ENCODE data around the gene AACS. TPM values are rescaled to one million over a fixed set of nuclear protein-coding genes. Genes with fewer than 3 reads are reported as not detected.

Gene AACS
- total RNA-seq, 1 experiment from 2014 or later = 54.0 TPM

DNA sequence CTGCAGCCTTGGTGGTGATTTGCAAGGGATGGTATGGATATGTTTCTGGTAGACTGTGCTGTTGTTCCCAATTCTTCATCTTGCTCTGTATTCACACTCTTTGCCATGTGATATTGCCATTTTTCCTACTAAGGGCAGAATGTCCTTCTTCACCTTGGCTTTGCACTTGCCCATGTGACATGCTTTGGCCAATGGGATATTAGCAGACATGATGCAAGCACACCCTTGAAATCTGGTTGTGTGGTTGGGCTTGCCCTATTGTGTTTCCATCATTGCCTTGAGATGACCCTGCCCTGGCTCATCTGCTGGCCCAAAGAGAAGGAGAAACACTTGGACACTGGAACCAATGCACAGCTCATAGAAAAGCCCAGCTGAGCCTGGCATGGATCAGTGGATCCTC, 110.3 kb downstream of the AACS start:
- H3K9me3 Mint-ChIP-seq = peaks cover 30% of the 10 kb centered on the region
- H3K27me3 Mint-ChIP-seq (ENCODE audit: low read depth) = peaks cover 16% of the 10 kb centered on the region
- ChIA-PET CTCF (no interaction called here), POLR2A (no interaction called here)
- no peak overlapping the region for H3K27ac Mint-ChIP-seq
- no peak overlapping the region for H3K4me3 Mint-ChIP-seq
- ATAC-seq (no peak), DNase-seq (ENCODE audit: low spot score) (no peak)
- TF ChIP-seq JUN (CRISPR knock-in tag; IDR thresholded peaks at IDR 0.05) = no peak
- TF ChIP-seq RELA (CRISPR knock-in tag; IDR thresholded peaks at IDR 0.05; ENCODE audit: borderline replicate concordance) = no peak
- TF ChIP-seq, protein P1, sequence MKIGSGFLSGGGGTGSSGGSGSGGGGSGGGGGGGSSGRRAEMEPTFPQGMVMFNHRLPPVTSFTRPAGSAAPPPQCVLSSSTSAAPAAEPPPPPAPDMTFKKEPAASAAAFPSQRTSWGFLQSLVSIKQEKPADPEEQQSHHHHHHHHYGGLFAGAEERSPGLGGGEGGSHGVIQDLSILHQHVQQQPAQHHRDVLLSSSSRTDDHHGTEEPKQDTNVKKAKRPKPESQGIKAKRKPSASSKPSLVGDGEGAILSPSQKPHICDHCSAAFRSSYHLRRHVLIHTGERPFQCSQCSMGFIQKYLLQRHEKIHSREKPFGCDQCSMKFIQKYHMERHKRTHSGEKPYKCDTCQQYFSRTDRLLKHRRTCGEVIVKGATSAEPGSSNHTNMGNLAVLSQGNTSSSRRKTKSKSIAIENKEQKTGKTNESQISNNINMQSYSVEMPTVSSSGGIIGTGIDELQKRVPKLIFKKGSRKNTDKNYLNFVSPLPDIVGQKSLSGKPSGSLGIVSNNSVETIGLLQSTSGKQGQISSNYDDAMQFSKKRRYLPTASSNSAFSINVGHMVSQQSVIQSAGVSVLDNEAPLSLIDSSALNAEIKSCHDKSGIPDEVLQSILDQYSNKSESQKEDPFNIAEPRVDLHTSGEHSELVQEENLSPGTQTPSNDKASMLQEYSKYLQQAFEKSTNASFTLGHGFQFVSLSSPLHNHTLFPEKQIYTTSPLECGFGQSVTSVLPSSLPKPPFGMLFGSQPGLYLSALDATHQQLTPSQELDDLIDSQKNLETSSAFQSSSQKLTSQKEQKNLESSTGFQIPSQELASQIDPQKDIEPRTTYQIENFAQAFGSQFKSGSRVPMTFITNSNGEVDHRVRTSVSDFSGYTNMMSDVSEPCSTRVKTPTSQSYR (CRISPR knock-in tag; IDR thresholded peaks at IDR 0.05) = no peak
- no peak for TF ChIP-seq NFE2L1 (CRISPR knock-in tag; IDR thresholded peaks at IDR 0.05)
- no peaks in the 10 kb centered on the region for H3K36me3 Mint-ChIP-seq
- H3K4me1 Mint-ChIP-seq = peaks cover 4% of the 10 kb centered on the region

DNA sequence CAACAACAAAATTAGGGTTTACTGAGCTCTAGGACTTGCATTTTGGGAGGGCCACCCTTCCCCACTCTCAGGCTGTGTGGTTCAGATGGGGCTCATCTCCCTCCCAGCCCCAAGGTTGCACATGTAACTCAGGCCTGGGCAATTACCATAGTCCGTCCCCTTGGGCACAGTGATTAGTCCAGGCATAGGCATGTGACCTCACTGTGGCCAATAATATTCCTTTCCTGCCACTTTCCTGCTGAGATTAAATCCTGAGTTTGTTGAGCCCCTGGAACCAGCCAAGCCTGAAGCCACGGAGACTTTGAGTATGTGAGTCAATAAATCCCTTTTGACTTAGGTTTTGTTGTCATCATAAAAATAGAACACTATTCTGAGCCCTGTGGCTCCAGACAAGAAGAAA, 113.0 kb downstream of the AACS start:
- Mint-ChIP-seq H3K36me3 (no peaks in the 10 kb centered on the region), H3K4me1 (peaks cover 8% of the 10 kb centered on the region), H3K9me3 (peaks cover 35% of the 10 kb centered on the region), H3K27ac (no peak overlapping the region), H3K4me3 (no peak overlapping the region), H3K27me3 (ENCODE audit: low read depth) (peaks cover 17% of the 10 kb centered on the region)
- TF ChIP-seq FOXK1 (CRISPR knock-in tag; IDR thresholded peaks at IDR 0.05) = no peak
- TF ChIP-seq, protein P2, sequence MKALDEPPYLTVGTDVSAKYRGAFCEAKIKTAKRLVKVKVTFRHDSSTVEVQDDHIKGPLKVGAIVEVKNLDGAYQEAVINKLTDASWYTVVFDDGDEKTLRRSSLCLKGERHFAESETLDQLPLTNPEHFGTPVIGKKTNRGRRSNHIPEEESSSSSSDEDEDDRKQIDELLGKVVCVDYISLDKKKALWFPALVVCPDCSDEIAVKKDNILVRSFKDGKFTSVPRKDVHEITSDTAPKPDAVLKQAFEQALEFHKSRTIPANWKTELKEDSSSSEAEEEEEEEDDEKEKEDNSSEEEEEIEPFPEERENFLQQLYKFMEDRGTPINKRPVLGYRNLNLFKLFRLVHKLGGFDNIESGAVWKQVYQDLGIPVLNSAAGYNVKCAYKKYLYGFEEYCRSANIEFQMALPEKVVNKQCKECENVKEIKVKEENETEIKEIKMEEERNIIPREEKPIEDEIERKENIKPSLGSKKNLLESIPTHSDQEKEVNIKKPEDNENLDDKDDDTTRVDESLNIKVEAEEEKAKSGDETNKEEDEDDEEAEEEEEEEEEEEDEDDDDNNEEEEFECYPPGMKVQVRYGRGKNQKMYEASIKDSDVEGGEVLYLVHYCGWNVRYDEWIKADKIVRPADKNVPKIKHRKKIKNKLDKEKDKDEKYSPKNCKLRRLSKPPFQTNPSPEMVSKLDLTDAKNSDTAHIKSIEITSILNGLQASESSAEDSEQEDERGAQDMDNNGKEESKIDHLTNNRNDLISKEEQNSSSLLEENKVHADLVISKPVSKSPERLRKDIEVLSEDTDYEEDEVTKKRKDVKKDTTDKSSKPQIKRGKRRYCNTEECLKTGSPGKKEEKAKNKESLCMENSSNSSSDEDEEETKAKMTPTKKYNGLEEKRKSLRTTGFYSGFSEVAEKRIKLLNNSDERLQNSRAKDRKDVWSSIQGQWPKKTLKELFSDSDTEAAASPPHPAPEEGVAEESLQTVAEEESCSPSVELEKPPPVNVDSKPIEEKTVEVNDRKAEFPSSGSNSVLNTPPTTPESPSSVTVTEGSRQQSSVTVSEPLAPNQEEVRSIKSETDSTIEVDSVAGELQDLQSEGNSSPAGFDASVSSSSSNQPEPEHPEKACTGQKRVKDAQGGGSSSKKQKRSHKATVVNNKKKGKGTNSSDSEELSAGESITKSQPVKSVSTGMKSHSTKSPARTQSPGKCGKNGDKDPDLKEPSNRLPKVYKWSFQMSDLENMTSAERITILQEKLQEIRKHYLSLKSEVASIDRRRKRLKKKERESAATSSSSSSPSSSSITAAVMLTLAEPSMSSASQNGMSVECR (CRISPR knock-in tag; IDR thresholded peaks at IDR 0.05; ENCODE audit: borderline replicate concordance) = no peak
- TF ChIP-seq, protein P3, sequence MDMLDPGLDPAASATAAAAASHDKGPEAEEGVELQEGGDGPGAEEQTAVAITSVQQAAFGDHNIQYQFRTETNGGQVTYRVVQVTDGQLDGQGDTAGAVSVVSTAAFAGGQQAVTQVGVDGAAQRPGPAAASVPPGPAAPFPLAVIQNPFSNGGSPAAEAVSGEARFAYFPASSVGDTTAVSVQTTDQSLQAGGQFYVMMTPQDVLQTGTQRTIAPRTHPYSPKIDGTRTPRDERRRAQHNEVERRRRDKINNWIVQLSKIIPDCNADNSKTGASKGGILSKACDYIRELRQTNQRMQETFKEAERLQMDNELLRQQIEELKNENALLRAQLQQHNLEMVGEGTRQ (CRISPR knock-in tag; IDR thresholded peaks at IDR 0.05) = peak; percentile 46; the same call in 1 of the 2 replicates
- CTCF ChIA-PET = interaction anchor here (1.4 kb wide), 1 partner anchor 16 kb away, joined by 3 read pairs; no protein-coding TSS in a partner anchor
- POLR2A ChIA-PET = no interaction called here
- ATAC-seq (peak; percentile 27), DNase-seq (ENCODE audit: low spot score) (no peak)

DNA sequence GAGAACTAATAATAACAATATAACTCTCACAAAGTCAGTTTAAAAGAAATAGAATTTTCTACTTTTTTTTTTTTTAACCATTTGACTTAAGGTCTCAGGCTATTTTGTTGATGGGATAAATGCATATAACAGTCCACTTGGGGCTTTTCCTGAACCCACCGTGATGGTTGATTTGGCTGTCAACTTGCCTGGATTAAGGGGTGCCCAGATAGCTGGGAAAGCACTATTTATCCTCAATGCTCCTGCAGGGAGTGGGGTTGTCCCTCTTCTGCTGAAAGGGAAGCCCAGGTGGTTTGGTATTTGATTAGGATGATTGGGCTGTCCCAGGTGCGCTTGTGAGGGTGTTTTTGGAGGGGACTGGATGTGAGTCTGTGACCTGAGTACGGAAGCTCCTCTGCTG, 114.9 kb downstream of the AACS start:
- H3K4me3 Mint-ChIP-seq = no peak overlapping the region
- H3K36me3 Mint-ChIP-seq = no peaks in the 10 kb centered on the region
- peaks cover 27% of the 10 kb centered on the region for H3K4me1 Mint-ChIP-seq
- ChIA-PET CTCF (no interaction called here), POLR2A (no interaction called here)
- H3K27ac Mint-ChIP-seq = no peak overlapping the region
- DNase-seq (ENCODE audit: low spot score) (no peak), ATAC-seq (no peak)
- peaks cover 31% of the 10 kb centered on the region for H3K9me3 Mint-ChIP-seq
- TF ChIP-seq, protein P4, sequence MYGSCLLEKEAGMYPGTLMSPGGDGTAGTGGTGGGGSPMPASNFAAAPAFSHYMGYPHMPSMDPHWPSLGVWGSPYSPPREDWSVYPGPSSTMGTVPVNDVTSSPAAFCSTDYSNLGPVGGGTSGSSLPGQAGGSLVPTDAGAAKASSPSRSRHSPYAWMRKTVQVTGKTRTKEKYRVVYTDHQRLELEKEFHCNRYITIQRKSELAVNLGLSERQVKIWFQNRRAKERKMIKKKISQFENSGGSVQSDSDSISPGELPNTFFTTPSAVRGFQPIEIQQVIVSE (CRISPR knock-in tag; IDR thresholded peaks at IDR 0.05; ENCODE audit: borderline replicate concordance) = no peak
- no peak for TF ChIP-seq MYBL2 (CRISPR knock-in tag; IDR thresholded peaks at IDR 0.05)
- TF ChIP-seq ZNF121 (CRISPR knock-in tag; IDR thresholded peaks at IDR 0.05) = no peak
- peak; percentile 92 for TF ChIP-seq ZNF416 (CRISPR knock-in tag; IDR thresholded peaks at IDR 0.05)
- TF ChIP-seq, protein P5, sequence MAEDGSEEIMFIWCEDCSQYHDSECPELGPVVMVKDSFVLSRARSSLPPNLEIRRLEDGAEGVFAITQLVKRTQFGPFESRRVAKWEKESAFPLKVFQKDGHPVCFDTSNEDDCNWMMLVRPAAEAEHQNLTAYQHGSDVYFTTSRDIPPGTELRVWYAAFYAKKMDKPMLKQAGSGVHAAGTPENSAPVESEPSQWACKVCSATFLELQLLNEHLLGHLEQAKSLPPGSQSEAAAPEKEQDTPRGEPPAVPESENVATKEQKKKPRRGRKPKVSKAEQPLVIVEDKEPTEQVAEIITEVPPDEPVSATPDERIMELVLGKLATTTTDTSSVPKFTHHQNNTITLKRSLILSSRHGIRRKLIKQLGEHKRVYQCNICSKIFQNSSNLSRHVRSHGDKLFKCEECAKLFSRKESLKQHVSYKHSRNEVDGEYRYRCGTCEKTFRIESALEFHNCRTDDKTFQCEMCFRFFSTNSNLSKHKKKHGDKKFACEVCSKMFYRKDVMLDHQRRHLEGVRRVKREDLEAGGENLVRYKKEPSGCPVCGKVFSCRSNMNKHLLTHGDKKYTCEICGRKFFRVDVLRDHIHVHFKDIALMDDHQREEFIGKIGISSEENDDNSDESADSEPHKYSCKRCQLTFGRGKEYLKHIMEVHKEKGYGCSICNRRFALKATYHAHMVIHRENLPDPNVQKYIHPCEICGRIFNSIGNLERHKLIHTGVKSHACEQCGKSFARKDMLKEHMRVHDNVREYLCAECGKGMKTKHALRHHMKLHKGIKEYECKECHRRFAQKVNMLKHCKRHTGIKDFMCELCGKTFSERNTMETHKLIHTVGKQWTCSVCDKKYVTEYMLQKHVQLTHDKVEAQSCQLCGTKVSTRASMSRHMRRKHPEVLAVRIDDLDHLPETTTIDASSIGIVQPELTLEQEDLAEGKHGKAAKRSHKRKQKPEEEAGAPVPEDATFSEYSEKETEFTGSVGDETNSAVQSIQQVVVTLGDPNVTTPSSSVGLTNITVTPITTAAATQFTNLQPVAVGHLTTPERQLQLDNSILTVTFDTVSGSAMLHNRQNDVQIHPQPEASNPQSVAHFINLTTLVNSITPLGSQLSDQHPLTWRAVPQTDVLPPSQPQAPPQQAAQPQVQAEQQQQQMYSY (CRISPR knock-in tag; IDR thresholded peaks at IDR 0.05) = no peak
- peaks cover 32% of the 10 kb centered on the region for H3K27me3 Mint-ChIP-seq (ENCODE audit: low read depth)

All from WTC11 (cell line).